Measurements from ENCODE around the gene MYEF2. TPM values are rescaled to one million over a fixed set of nuclear protein-coding genes. Genes with fewer than 3 reads are reported as not detected.

Gene MYEF2
- total and polyA plus RNA-seq, 10 donors = 8.1 to 41.3 (median 18.3) TPM

DNA sequence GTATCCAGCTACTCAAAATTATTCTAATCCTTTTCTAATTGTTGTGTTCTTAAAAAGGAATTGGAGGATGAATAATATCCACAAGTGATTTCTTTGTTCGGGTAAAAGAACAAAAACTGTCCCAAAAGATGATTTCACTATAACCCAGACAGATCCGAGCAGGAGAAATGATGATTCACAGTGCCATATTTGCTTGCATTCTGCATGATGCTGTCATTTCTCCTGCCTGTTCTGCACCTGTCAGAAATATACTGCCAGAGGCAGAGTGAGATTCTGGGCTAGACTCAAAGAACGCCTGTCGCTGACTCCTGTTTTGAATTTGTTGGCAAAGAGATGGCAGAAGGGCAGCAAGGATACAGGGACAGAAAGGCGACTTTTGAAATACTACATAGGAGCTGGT, 92.0 kb downstream of the MYEF2 start:
- H3K4me1 ChIP-seq = no peaks in the 10 kb centered on the region
- no peaks in the 10 kb centered on the region for H3K36me3 ChIP-seq
- WGBS, 5 donors = 64 to 82% (median 80%) methylated on average over 5 of the region's 5 CpGs
- intact Hi-C loops (cut with DNase I; ENCODE audit: low total_unique reads) = no loop called here
- H3K9me3 ChIP-seq = no peaks in the 10 kb centered on the region
- H3K27me3 ChIP-seq (replicated peaks in 1 of 7) = peaks cover 0 to 5% (median 0%) of the 10 kb centered on the region in 7 donors
- no peak for DNase-seq
- H3K27ac ChIP-seq = no peak overlapping the region
- TF ChIP-seq, protein P1, sequence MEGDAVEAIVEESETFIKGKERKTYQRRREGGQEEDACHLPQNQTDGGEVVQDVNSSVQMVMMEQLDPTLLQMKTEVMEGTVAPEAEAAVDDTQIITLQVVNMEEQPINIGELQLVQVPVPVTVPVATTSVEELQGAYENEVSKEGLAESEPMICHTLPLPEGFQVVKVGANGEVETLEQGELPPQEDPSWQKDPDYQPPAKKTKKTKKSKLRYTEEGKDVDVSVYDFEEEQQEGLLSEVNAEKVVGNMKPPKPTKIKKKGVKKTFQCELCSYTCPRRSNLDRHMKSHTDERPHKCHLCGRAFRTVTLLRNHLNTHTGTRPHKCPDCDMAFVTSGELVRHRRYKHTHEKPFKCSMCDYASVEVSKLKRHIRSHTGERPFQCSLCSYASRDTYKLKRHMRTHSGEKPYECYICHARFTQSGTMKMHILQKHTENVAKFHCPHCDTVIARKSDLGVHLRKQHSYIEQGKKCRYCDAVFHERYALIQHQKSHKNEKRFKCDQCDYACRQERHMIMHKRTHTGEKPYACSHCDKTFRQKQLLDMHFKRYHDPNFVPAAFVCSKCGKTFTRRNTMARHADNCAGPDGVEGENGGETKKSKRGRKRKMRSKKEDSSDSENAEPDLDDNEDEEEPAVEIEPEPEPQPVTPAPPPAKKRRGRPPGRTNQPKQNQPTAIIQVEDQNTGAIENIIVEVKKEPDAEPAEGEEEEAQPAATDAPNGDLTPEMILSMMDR (IDR thresholded peaks at IDR 0.05 in 8 of 11, conservative IDR thresholded peaks at IDR 0.05 in 3 of 11) = no peak
- TF ChIP-seq POLR2A (IDR thresholded peaks at IDR 0.05) (no peak), POLR2AphosphoS5 (IDR thresholded peaks at IDR 0.05) (no peak)
- H3K4me3 ChIP-seq = no peak overlapping the region

DNA sequence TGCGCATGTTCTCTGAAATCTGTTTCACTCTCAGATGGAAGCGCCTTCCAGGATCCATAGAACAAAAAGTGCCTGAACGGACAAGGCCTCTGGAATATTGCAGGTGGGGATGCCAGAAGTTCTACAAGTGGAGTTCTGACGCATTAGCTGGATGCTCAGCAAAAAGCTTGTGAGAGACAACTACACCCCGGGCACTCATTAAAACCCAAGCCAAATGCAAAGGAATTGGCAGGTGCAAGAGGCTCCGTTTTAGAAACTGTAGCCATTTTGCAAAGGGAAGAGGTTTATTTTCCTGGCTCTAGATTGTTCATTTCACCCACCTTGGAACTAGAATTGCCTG, 92.5 kb downstream of the MYEF2 start:
- no peaks in the 10 kb centered on the region for H3K36me3 ChIP-seq
- H3K9me3 ChIP-seq = no peaks in the 10 kb centered on the region
- intact Hi-C loops (cut with DNase I; ENCODE audit: low total_unique reads) = no loop called here
- no peaks in the 10 kb centered on the region for H3K4me1 ChIP-seq
- 89 to 97% (median 94%) methylated on average over 6 of the region's 6 CpGs for WGBS, 5 donors
- TF ChIP-seq, protein P1 (IDR thresholded peaks at IDR 0.05 in 8 of 11, conservative IDR thresholded peaks at IDR 0.05 in 3 of 11) = no peak
- TF ChIP-seq POLR2A (IDR thresholded peaks at IDR 0.05) (no peak), POLR2AphosphoS5 (IDR thresholded peaks at IDR 0.05) (no peak)
- H3K27me3 ChIP-seq (replicated peaks in 1 of 7) = peaks cover 0 to 5% (median 0%) of the 10 kb centered on the region in 7 donors
- H3K4me3 ChIP-seq = no peak overlapping the region
- no peak overlapping the region for H3K27ac ChIP-seq
- no peak for DNase-seq

DNA sequence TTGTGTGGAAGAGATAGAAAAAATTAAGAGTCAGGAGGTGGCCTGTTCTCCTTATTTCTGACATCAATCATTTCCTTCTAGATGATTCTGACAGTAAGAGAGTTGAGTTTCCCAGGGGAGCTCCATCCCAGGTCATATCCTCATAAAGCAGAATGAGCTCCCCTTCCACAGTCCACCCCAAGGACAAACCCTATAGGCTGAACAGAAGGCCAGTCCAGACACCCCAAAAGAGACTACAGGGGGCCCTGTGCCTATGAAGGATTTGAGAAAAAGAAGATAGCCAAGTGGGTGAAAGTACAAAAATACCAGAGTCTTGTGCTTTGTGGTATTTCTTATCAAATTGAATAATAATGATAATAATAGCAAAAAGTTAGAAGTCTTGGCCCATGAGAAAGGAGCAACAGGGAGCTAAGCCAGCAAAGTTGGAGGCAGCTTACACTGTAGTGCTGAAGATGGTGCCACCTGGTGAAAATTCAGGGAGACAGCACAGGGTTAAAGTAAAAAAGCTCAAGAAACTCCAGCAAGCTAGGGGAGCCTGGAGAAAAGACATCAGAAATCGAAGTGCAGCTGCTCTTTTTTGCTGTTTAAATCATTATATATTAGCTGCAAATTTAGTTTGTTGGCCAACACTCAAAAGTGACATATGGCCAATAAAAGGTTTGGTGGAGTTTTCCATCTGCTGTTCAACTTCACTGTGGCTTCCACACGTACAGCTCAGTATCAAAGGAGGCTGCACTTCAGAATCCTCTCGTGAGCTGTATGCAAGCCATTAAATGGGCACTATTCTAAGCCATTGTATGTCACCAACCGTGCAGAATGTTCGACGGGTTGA, 93.1 kb downstream of the MYEF2 start:
- Histone ChIP-seq H3K4me3 (no peak overlapping the region), H3K27ac (no peak overlapping the region), H3K27me3 (replicated peaks in 1 of 7) (peaks cover 0 to 5% (median 0%) of the 10 kb centered on the region in 7 donors), H3K36me3 (no peaks in the 10 kb centered on the region), H3K9me3 (no peaks in the 10 kb centered on the region), H3K4me1 (no peaks in the 10 kb centered on the region)
- WGBS, 5 donors = 69 to 76% (median 72%) methylated on average over 6 of the region's 6 CpGs
- DNase-seq = no peak
- TF ChIP-seq POLR2A (IDR thresholded peaks at IDR 0.05) = no peak
- TF ChIP-seq, protein P1 (IDR thresholded peaks at IDR 0.05 in 8 of 11, conservative IDR thresholded peaks at IDR 0.05 in 3 of 11) = no peak
- TF ChIP-seq POLR2AphosphoS5 (IDR thresholded peaks at IDR 0.05) = no peak
- intact Hi-C loops (cut with DNase I; ENCODE audit: low total_unique reads) = no loop called here

Other genes with a start within 250 kb of the MYEF2 start
- gene SLC24A5, start 57.3 kb downstream of the MYEF2 start, total RNA-seq = not detected
- under 1 TPM in 1 of 3 donors, not detected in 2; 0.06 TPM for gene SLC24A5, start 57.3 kb downstream of the MYEF2 start, polyA plus RNA-seq
- not detected for gene CTXN2, start 13.4 kb upstream of the MYEF2 start, total RNA-seq
- not detected for gene CTXN2, start 13.4 kb upstream of the MYEF2 start, polyA plus RNA-seq
- not detected for gene SLC12A1, start 28.0 kb upstream of the MYEF2 start, total RNA-seq
- gene SLC12A1, start 28.0 kb upstream of the MYEF2 start, polyA plus RNA-seq = under 1 TPM in 2 of 3 donors, not detected in 1; 0.02 TPM
- gene DUT, start 153.1 kb upstream of the MYEF2 start, total RNA-seq = 10 to 100 TPM; 72.6 to 91.3 (median 81.0) TPM
- gene DUT, start 153.1 kb upstream of the MYEF2 start, polyA plus RNA-seq = 100 to 1,000 TPM; 119 to 145 (median 142) TPM

All from spleen (tissue), 11 donors.